CD14-positive monocyte (primary cell): ENCODE measurements around the gene SLC10A1. TPM values are rescaled to one million over a fixed set of nuclear protein-coding genes. Genes with fewer than 3 reads are reported as not detected.

ENCODE experiments used
- DNase-seq, 3 donors: peaks; one replicate each; pipeline ENCODE4 v3.0.0-alpha.2; 2011 to 2022
- H2AFZ ChIP-seq: 2 replicates; pipeline ENCODE4 v1.6.0; 2012; ENCODE audit warnings: mild to moderate bottlenecking, low read depth, low read length, inconsistent platforms; ENCODE audit not compliant: insufficient read depth, poor library complexity, severe bottlenecking
- H3K27ac ChIP-seq, 2 donors: 1 replicate in 1 of 2; 2 replicates in 1 of 2; pipeline ENCODE4 v1.5.1; 2012 to 2013; ENCODE audit warnings: low read length in 2 of 2, control low read depth in 1 of 2, inconsistent platforms in 1 of 2, low read depth in 1 of 2, mild to moderate bottlenecking in 1 of 2
- H3K27me3 ChIP-seq, 2 donors: one replicate each; pipeline versions ENCODE4 v1.6.0 to v1.6.1; 2011 to 2013; ENCODE audit warnings: low read length in 2 of 2; ENCODE audit not compliant: control insufficient read depth in 2 of 2, insufficient read depth in 2 of 2
- H3K36me3 ChIP-seq, 2 donors: replicated peaks in 1 of 2; 1 replicate in 1 of 2; 2 replicates in 1 of 2; pipeline versions ENCODE4 v1.5.1 to v1.6.1; 2012 to 2013; ENCODE audit warnings: low read length in 2 of 2, control low read depth in 1 of 2, inconsistent platforms in 1 of 2, mild to moderate bottlenecking in 1 of 2; ENCODE audit not compliant: insufficient read depth in 2 of 2, control insufficient read depth in 1 of 2
- H3K4me1 ChIP-seq, 2 donors: 1 replicate in 1 of 2; 2 replicates in 1 of 2; pipeline versions ENCODE4 v1.5.1 to v1.6.1; 2012 to 2013; ENCODE audit warnings: low read length in 2 of 2, control low read depth in 1 of 2, inconsistent platforms in 1 of 2, mild to moderate bottlenecking in 1 of 2, moderate library complexity in 1 of 2; ENCODE audit not compliant: insufficient read depth in 2 of 2, control insufficient read depth in 1 of 2
- H3K4me2 ChIP-seq: replicated peaks from 2 replicates; pipeline ENCODE3; 2012; ENCODE audit warnings: low read length, moderate library complexity, mild to moderate bottlenecking; ENCODE audit not compliant: poor library complexity, severe bottlenecking; ENCODE audit errors: extremely low read depth
- H3K4me3 ChIP-seq, 3 experiments: fragments of 200-600 bp in 1 of 3; sonication (generic) in 1 of 3; replicated peaks in 1 of 3; 1 replicate in 2 of 3; 2 replicates in 1 of 3; pipeline ENCODE4 v1.5.1; 2011 to 2013; ENCODE audit warnings: low read length in 3 of 3, mild to moderate bottlenecking in 3 of 3, control low read depth in 2 of 3, low read depth in 2 of 3, inconsistent platforms in 1 of 3, moderate library complexity in 1 of 3
- H3K79me2 ChIP-seq: 2 replicates; pipeline ENCODE4 v1.6.0; 2012; ENCODE audit warnings: mild to moderate bottlenecking, control low read depth, inconsistent platforms, low read length, moderate library complexity; ENCODE audit not compliant: insufficient read depth
- H3K9ac ChIP-seq: 2 replicates; pipeline ENCODE4 v1.6.0; 2017; ENCODE audit warnings: low read length, mild to moderate bottlenecking; ENCODE audit not compliant: insufficient read depth, poor library complexity, severe bottlenecking
- H3K9me3 ChIP-seq, 2 donors: replicated peaks in 1 of 2; 1 replicate in 1 of 2; 2 replicates in 1 of 2; pipeline versions ENCODE4 v1.5.1 to v1.6.1; 2012 to 2013; ENCODE audit warnings: low read length in 2 of 2, control low read depth in 1 of 2; ENCODE audit not compliant: control insufficient read depth in 1 of 2, insufficient read depth in 1 of 2
- H4K20me1 ChIP-seq: 2 replicates; pipeline ENCODE4 v1.6.0; 2012; ENCODE audit warnings: mild to moderate bottlenecking, low read length, control low read depth, moderate library complexity; ENCODE audit not compliant: insufficient read depth
- H3K27ac Mint-ChIP-seq, 7 donors: one replicate each; pipeline ENCODE4 v1.8.0; 2020; ENCODE audit warnings: mild to moderate bottlenecking in 7 of 7, mixed read lengths in 7 of 7, moderate library complexity in 6 of 7, inconsistent platforms in 2 of 7
- H3K27me3 Mint-ChIP-seq, 3 donors: one replicate each; pipeline ENCODE4 v1.8.0; 2021 to 2022; ENCODE audit warnings: low read depth in 3 of 3, mild to moderate bottlenecking in 3 of 3, mixed read lengths in 3 of 3, moderate library complexity in 3 of 3, inconsistent platforms in 1 of 3
- H3K36me3 Mint-ChIP-seq, 2 donors: one replicate each; pipeline ENCODE4 v1.8.0; 2020; ENCODE audit warnings: mixed read lengths in 2 of 2, inconsistent platforms in 1 of 2, mild to moderate bottlenecking in 1 of 2
- H3K4me1 Mint-ChIP-seq: one replicate; pipeline ENCODE4 v1.8.0; 2020; ENCODE audit warnings: mild to moderate bottlenecking, mixed read lengths
- H3K4me3 Mint-ChIP-seq, 2 donors: one replicate each; pipeline ENCODE4 v1.8.0; 2020; ENCODE audit warnings: mild to moderate bottlenecking in 2 of 2, mixed read lengths in 2 of 2, moderate library complexity in 1 of 2
- H3K9me3 Mint-ChIP-seq, 7 donors: one replicate each; pipeline ENCODE4 v1.8.0; 2020 to 2022; ENCODE audit warnings: mixed read lengths in 7 of 7, mild to moderate bottlenecking in 6 of 7, moderate library complexity in 6 of 7, inconsistent platforms in 2 of 7
- WGBS: methylation state at CpG from one replicate; pipeline ENCODE4 v1.1.5; 2013; ENCODE audit warnings: missing lambda C conversion rate; ENCODE audit not compliant: insufficient coverage; 5-methylcytosine and 5-hydroxymethylcytosine counted together
- intact Hi-C, 2 donors: fragments of 100-400 bp; cut with micrococcal nuclease; formaldehyde crosslinking; loops; one replicate each; pipeline versions ENCODE4 v1.15.0 to v1.15.1; 2023
- polyA plus RNA-seq, 3 donors: library from polyadenylated mRNA; depleted of rRNA in 1 of 3; unstranded in 2 of 3; stranded (reverse) in 1 of 3; fragments of 300-500 nt in 2 of 3; fragments of >200 nt in 1 of 3; fragmentation: Illumina TruSeq in 2 of 3; gene quantifications; 1 replicate in 2 of 3; 2 replicates in 1 of 3; pipeline ENCODE4 v1.2.3, GENCODE V29; 2012 to 2021
- TF ChIP-seq, protein P1 (sequence below): fragments of 200-600 bp; IDR thresholded peaks from one replicate; pipeline ENCODE4 v1.8.0; 2022; ENCODE audit warnings: antibody characterized with exemption, mild to moderate bottlenecking

The SLC10A1 gene
- polyA plus RNA-seq, 3 donors, result 0.09 TPM; not detected in 2

DNA sequence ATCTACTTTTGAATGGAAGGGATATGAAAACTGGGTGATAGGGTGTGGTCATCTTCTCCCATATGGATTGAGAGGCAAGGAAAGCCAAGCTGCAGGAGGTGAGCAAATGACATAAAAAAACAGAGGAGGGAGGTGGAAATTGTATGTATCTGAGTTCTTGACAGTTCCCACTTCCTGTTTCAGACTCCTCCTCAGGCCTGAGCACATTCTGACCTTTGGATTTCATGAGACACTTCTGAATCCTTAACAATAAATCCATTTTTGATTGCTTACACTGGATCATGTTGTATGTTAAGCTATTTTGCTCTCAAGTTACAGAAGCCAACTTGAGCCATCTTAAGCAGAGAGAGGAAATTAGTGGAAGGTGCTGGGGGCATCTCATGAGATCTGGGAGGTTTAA, 41.7 kb downstream of the SLC10A1 start:
- Histone ChIP-seq H3K27ac (no peak overlapping the region), H3K4me1 (peaks cover 4 to 7% of the 10 kb centered on the region in 2 donors), H3K79me2 (no peaks in the 10 kb centered on the region), H3K9ac (no peak overlapping the region), H4K20me1 (no peaks in the 10 kb centered on the region), H2AFZ (peak overlapping the region; percentile 34), H3K4me3 (no peak overlapping the region), H3K27me3 (no peaks in the 10 kb centered on the region), H3K36me3 (no peaks in the 10 kb centered on the region), H3K9me3 (no peaks in the 10 kb centered on the region), H3K4me2 (no peak overlapping the region)
- H3K4me1 Mint-ChIP-seq, result peaks cover 21% of the 10 kb centered on the region
- H3K4me3 Mint-ChIP-seq, result no peak overlapping the region
- TF ChIP-seq, protein P1, sequence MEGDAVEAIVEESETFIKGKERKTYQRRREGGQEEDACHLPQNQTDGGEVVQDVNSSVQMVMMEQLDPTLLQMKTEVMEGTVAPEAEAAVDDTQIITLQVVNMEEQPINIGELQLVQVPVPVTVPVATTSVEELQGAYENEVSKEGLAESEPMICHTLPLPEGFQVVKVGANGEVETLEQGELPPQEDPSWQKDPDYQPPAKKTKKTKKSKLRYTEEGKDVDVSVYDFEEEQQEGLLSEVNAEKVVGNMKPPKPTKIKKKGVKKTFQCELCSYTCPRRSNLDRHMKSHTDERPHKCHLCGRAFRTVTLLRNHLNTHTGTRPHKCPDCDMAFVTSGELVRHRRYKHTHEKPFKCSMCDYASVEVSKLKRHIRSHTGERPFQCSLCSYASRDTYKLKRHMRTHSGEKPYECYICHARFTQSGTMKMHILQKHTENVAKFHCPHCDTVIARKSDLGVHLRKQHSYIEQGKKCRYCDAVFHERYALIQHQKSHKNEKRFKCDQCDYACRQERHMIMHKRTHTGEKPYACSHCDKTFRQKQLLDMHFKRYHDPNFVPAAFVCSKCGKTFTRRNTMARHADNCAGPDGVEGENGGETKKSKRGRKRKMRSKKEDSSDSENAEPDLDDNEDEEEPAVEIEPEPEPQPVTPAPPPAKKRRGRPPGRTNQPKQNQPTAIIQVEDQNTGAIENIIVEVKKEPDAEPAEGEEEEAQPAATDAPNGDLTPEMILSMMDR, result no peak
- peaks cover 0 to 4% (median 0%) of the 10 kb centered on the region in 3 donors for H3K27me3 Mint-ChIP-seq
- H3K27ac Mint-ChIP-seq, result no peak overlapping the region
- peaks cover 0 to 7% (median 2%) of the 10 kb centered on the region in 7 donors for H3K9me3 Mint-ChIP-seq
- intact Hi-C loops, result no loop called here
- H3K36me3 Mint-ChIP-seq, result no peaks in the 10 kb centered on the region
- no peak for DNase-seq

DNA sequence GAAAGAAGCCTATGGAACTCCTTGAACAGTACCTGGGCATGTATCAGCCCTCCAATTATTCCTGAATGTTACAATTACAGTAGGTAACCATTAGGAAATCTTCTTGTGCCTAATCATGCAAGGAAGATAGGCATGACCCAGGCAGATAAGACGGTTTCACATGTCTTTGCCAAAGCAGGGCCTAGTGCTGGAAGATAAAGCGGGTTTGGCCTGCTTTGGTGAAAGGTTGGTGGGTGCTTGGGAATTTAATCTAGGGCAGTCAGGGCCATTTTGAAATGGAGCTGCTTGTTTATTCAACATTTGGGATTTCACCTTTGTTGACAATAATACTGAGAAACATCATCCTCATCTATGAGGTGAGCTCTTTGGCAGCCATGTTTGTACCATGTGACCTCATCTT, 42.6 kb downstream of the SLC10A1 start:
- no peak overlapping the region for H3K4me3 Mint-ChIP-seq
- Histone ChIP-seq H2AFZ (no peak overlapping the region), H3K36me3 (no peaks in the 10 kb centered on the region), H3K27ac (no peak overlapping the region), H3K4me1 (peaks cover 4 to 7% of the 10 kb centered on the region in 2 donors), H3K27me3 (no peaks in the 10 kb centered on the region), H4K20me1 (no peaks in the 10 kb centered on the region), H3K4me3 (no peak overlapping the region), H3K9me3 (no peaks in the 10 kb centered on the region), H3K4me2 (no peak overlapping the region), H3K9ac (no peak overlapping the region), H3K79me2 (no peaks in the 10 kb centered on the region)
- peaks cover 0 to 7% (median 2%) of the 10 kb centered on the region in 7 donors for H3K9me3 Mint-ChIP-seq
- intact Hi-C loops, result no loop called here
- WGBS, result 93% methylated on average over 2 of the region's 2 CpGs
- H3K4me1 Mint-ChIP-seq, result peaks cover 20% of the 10 kb centered on the region
- DNase-seq, result no peak
- peaks cover 0 to 4% (median 0%) of the 10 kb centered on the region in 3 donors for H3K27me3 Mint-ChIP-seq
- TF ChIP-seq, protein P1, result no peak
- H3K36me3 Mint-ChIP-seq, result no peaks in the 10 kb centered on the region
- peak overlapping the region in 1 of 7 donors; percentile 26 for H3K27ac Mint-ChIP-seq
